ENCODE measurements around the gene EXD3.

EXD3 gene

GRCh38 chr9:137317718-137318511 is 105.0 kb downstream of the EXD3 start:
- no peak for DNase-seq (ENCODE audit: low read depth)

GRCh38 chr9:137317021-137317717 is 105.8 kb downstream of the EXD3 start:
- DNase-seq (ENCODE audit: low read depth) = no peak

- no peak for DNase-seq (ENCODE audit: low read depth)
These were observed 106.7 kb downstream of the EXD3 start for GRCh38 chr9:137316012-137316981.

GRCh38 chr9:137315581-137316011 is 107.4 kb downstream of the EXD3 start:
- DNase-seq (ENCODE audit: low read depth) = no peak

- no peak for DNase-seq (ENCODE audit: low read depth)
These were observed 108.1 kb downstream of the EXD3 start for GRCh38 chr9:137314561-137315560.

- no peak for DNase-seq (ENCODE audit: low read depth)
These were observed 108.9 kb downstream of the EXD3 start for GRCh38 chr9:137313956-137314560.

- DNase-seq (ENCODE audit: low read depth) = no peak
These were observed 109.5 kb downstream of the EXD3 start for GRCh38 chr9:137313326-137313936.

GRCh38 chr9:137312852-137313325 is 110.1 kb downstream of the EXD3 start:
- DNase-seq (ENCODE audit: low read depth) = no peak

GRCh38 chr9:137311986-137312851 is 110.7 kb downstream of the EXD3 start:
- no peak for DNase-seq (ENCODE audit: low read depth)

- no peak for DNase-seq (ENCODE audit: low read depth)
These were observed 111.6 kb downstream of the EXD3 start for GRCh38 chr9:137311171-137311985.

- DNase-seq (ENCODE audit: low read depth) = no peak
These were observed 112.5 kb downstream of the EXD3 start for GRCh38 chr9:137310189-137311052.

GRCh38 chr9:137309368-137310188 is 113.4 kb downstream of the EXD3 start:
- no peak for DNase-seq (ENCODE audit: low read depth)

- no peak for DNase-seq (ENCODE audit: low read depth)
These were observed 114.8 kb downstream of the EXD3 start for GRCh38 chr9:137308057-137308619.

- DNase-seq (ENCODE audit: low read depth) = no peak
These were observed 115.5 kb downstream of the EXD3 start for GRCh38 chr9:137307255-137308056.

- DNase-seq (ENCODE audit: low read depth) = no peak
These were observed 116.1 kb downstream of the EXD3 start for GRCh38 chr9:137306850-137307254.

Measured in T follicular helper cell (primary cell).